Cardiac fibroblast (primary cell): ENCODE measurements around the gene SPTY2D1.

Experiments
- DNase-seq, 2 donors: peaks; one replicate each; pipeline versions ENCODE4 v3.0.0 to v3.0.0-alpha.2; 2010; ENCODE audit warnings: low read depth in 2 of 2
- H3K4me3 ChIP-seq, 2 donors: replicated peaks in 1 of 2; 1 replicate in 1 of 2; 2 replicates in 1 of 2; pipeline ENCODE4 v1.5.1; 2011; ENCODE audit warnings: low read depth in 2 of 2, low read length in 2 of 2, mild to moderate bottlenecking in 2 of 2, moderate library complexity in 1 of 2
- TF ChIP-seq, protein P1 (sequence below): IDR thresholded peaks from one replicate; pipeline ENCODE4 v1.5.1; 2011; ENCODE audit warnings: low read depth, mild to moderate bottlenecking, low read length, inconsistent platforms

Gene SPTY2D1

DNA sequence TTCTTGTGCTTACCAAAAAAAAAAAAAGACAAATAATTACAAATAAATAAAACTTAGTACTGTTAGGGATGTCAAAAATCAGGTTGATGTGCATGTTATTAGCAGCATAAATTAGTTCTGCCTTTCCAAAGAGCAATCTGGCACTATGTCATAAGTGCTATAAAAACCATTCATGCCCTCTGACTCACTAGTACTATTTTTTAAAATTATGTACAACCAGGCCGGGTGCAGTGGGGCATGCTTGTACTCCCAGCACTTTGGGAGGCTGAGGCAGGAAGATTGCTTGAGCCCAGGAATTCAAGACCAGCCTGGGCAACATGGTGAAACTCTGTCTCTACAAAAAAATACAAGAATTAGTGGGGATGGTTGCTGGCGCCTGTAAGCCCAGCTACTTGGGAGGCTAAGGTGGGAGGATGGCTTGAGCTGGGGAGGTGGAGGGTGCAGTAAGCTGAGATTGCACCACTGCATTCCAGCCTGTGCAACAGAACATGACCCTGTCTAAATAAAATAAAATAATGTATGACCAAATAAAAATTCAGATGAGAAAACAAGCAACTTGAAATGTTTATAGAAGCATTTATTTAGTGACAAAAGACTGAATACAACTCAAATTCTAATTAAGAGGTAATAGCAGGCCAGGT, 70.9 kb downstream of the SPTY2D1 start:
- TF ChIP-seq, protein P1, sequence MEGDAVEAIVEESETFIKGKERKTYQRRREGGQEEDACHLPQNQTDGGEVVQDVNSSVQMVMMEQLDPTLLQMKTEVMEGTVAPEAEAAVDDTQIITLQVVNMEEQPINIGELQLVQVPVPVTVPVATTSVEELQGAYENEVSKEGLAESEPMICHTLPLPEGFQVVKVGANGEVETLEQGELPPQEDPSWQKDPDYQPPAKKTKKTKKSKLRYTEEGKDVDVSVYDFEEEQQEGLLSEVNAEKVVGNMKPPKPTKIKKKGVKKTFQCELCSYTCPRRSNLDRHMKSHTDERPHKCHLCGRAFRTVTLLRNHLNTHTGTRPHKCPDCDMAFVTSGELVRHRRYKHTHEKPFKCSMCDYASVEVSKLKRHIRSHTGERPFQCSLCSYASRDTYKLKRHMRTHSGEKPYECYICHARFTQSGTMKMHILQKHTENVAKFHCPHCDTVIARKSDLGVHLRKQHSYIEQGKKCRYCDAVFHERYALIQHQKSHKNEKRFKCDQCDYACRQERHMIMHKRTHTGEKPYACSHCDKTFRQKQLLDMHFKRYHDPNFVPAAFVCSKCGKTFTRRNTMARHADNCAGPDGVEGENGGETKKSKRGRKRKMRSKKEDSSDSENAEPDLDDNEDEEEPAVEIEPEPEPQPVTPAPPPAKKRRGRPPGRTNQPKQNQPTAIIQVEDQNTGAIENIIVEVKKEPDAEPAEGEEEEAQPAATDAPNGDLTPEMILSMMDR, result no peak
- no peak for DNase-seq
- H3K4me3 ChIP-seq, result no peak overlapping the region
